ENCODE results near the gene SIRT7. TPM values are rescaled to one million over a fixed set of nuclear protein-coding genes. Genes with fewer than 3 reads are reported as not detected.

Gene SIRT7
- 31.6 TPM for polyA plus RNA-seq

DNA sequence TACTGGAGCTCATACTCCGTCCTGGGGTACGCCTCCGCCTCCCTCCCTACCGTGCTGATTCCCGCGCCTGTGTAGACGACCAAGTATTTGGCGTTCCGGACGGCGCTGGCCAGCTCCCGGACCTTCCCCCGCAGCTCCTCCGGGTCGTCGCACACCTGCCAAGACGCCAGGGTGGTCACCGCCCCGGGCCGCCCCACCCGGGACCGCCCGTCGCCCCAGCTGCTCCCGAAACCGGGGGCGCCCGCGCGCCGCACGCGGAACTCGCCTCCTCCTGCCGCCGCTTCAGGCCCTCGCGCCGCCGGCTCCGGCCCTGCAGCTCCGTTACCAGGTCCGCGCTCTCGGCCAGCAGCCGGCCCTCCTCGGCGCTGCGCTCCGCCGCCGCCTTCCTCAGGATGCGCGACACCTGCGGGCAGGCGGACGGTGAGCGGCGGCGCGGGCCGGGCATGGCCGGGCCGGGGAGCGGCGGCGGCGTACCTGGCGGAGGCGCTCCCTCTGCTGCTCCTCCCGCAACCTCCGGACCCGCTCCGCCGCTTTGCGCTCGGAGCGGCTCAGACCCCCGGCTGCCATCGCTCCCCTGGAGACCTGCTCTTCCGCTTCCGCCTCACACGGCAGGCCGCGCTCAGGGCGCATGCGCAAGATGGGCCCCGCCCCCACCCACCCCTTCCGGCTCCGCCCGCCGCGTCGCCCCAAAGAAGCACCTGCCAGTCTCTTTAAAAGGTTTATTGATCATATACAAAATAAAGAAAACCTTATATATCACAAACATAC lies at the start of gene SIRT7:
SIRT7 (minus strand) TSS at position 612 of the 768 bp plus-strand sequence; CDS start at position 567, 45 bp downstream.
- Mint-ChIP-seq H3K27me3 (no peaks in the 10 kb centered on the region), H3K9me3 (no peaks in the 10 kb centered on the region), H3K27ac (peak within 1 kb of the TSS; percentile 43 to 84 (median 59)), H3K4me3 (peak within 1 kb of the TSS; percentile 85 to 96 (median 91)), H3K4me1 (peaks cover 13 to 22% (median 19%) of the 10 kb centered on the region in 3 donors), H3K36me3 (no peaks in the 10 kb centered on the region)

GRCh38 chr17:81967244-81967532 lies 49.2 kb upstream of the SIRT7 start:
- Mint-ChIP-seq H3K4me3 (peak overlapping the region in 1 of 4 donors; percentile 58), H3K27ac (no peak overlapping the region), H3K9me3 (no peaks in the 10 kb centered on the region)

DNA sequence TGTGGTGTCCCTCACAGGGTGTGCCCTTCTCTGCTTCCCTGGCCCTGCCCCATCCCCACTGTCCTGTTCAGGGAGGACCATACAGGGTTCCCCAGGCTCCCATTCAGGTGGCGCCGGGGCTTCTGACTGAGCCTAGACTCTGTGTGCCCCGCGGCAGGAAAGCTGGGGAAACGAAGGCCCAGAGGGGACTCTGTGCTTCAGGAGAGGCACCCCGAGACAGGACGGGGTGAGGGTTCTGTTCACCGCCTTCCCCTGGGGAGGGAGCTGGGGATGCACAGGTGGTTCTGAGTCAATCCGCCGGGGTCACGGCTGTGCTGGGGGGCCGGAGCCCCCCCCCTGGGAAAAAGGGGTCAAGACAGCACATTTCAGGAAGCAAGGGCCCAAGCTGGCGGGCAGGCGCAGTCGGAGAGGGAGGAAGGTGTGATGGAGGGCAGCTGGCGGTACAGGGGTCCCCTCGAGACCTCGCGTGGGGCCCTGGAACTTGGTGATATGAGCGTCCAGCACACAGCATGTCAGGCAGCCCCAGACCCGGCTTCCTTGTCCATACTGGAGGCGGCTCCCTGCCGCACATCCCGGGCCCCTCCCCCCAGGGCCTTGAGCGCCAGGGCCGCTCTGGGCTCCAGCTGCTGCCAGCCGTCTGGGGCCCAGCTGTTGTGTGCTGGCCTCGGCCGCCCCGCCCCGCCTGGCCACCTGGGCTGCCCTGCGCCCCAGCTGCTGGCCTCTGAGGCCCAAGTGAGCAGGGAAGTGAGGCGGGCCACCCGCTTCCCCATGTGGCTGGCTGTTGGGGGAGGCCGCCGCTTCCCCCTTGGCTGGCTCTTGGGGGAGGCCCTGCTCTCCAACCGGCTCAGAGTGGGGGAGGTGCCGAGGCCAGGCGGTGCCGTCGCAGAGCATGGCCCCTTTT lies 48.6 kb upstream of the SIRT7 start:
- H3K27me3 Mint-ChIP-seq: peaks cover 12% of the 10 kb centered on the region
- H3K27ac Mint-ChIP-seq: peak overlapping the region in 2 of 3 donors; percentile 5 to 34
- H3K9me3 Mint-ChIP-seq: no peaks in the 10 kb centered on the region
- H3K4me1 Mint-ChIP-seq: peaks cover 4 to 7% (median 5%) of the 10 kb centered on the region in 3 donors
- H3K36me3 Mint-ChIP-seq: no peaks in the 10 kb centered on the region
- H3K4me3 Mint-ChIP-seq: peak overlapping the region in 1 of 4 donors; percentile 58

More at GRCh38 chr17:81967244-81967532, 49.2 kb upstream of the SIRT7 start:
- peaks cover 10% of the 10 kb centered on the region for H3K27me3 Mint-ChIP-seq
- peaks cover 4 to 6% (median 5%) of the 10 kb centered on the region in 3 donors for H3K4me1 Mint-ChIP-seq
- no peaks in the 10 kb centered on the region for H3K36me3 Mint-ChIP-seq

- H3K4me1 Mint-ChIP-seq: peaks cover 4 to 7% (median 5%) of the 10 kb centered on the region in 3 donors
- peak overlapping the region; percentile 44 to 85 (median 71) for H3K27ac Mint-ChIP-seq
- H3K4me3 Mint-ChIP-seq: peak overlapping the region in 2 of 4 donors; percentile 55 to 75
- H3K27me3 Mint-ChIP-seq: peaks cover 12% of the 10 kb centered on the region
- no peaks in the 10 kb centered on the region for H3K36me3 Mint-ChIP-seq
- H3K9me3 Mint-ChIP-seq: no peaks in the 10 kb centered on the region
Observed at GRCh38 chr17:81964081-81964849, 46.3 kb upstream of the SIRT7 start.

- Mint-ChIP-seq H3K36me3 (no peaks in the 10 kb centered on the region), H3K27ac (peak overlapping the region in 2 of 3 donors; percentile 44 to 67), H3K9me3 (no peaks in the 10 kb centered on the region), H3K27me3 (peaks cover 23% of the 10 kb centered on the region), H3K4me3 (peak overlapping the region in 3 of 4 donors; percentile 33 to 80 (median 55)), H3K4me1 (peaks cover 0 to 3% (median 2%) of the 10 kb centered on the region in 3 donors)
Observed at GRCh38 chr17:81962499-81963441, 44.8 kb upstream of the SIRT7 start.

DNA sequence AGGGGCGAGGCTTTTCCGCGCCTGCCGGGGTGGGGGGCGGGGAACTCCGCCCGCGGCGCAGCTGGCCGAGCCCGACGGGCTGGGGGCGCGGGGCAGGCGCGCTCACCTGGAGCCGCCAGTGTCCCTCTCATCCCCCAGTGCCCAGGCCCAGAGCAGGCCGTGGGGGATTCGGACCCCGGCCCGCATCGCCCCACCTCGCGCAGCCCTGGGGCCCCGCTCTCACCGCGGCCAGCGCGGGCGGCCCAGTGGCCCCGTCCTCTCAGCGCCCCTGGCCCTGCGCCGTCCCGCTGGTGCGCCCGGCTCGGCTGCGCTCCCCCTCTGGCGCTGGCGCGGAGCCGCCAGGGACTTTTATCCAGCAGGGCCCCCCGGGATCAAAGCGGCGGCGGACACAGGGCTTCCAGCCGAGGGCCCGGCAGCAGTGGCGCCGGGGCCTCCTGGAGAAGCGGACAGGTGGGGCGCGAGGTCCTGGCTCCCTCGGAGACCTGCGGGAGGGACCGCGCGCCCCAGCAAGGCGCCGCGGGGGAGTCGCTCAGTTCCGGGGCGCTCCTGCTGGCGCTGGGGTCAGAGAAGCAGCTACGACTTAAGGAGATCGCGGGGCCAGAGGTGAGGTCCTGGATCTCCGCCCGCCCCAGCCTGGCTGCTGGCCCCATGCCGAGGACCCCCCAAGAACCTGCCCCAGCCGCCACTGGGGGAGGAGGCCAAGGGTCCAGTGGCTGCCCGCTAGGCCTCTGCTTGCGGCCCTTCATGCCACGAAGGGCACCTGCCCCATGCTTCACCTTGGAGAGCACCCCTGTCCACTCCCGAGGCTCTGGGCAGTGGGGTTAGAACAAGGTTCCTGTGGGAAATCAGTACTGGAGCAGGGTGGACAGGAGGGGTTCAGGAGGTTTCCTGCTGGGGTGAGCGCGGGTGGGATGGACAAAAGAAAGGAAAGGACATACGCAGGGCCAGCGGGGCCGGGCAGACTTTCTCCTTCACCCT lies 43.8 kb upstream of the SIRT7 start:
- peak overlapping the region in 1 of 3 donors; percentile 32 for H3K27ac Mint-ChIP-seq
- H3K4me3 Mint-ChIP-seq: peak overlapping the region in 2 of 4 donors; percentile 33 to 80
- peaks cover 27% of the 10 kb centered on the region for H3K27me3 Mint-ChIP-seq
- H3K9me3 Mint-ChIP-seq: no peaks in the 10 kb centered on the region
- H3K36me3 Mint-ChIP-seq: no peaks in the 10 kb centered on the region
- H3K4me1 Mint-ChIP-seq: peaks cover 0 to 5% (median 2%) of the 10 kb centered on the region in 3 donors

DNA sequence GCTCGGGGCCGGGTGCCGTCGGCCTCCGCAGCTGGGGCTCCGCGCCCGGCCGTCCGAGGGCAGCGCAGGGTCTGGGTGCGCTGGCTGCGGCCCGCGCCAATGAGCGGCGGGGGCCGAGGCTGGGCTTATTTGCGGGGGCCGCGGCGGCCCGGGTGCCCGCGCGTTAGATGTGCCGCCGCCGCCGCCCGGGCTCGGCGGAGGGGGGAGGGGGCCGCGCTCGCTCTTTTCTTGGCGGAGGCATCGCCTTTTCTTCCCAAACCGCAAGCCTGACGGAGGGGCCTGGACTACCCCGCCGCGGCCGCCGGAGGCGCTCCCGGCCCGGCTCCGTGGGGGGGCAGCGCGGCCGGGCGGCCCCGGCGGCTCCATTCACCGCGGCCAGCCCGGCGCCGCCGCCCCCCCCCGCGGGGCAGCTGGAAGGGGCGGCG lies 43.1 kb upstream of the SIRT7 start, which contains the start of gene NOTUM:
NOTUM (minus strand) TSS at position 101 of the 425 bp plus-strand sequence. CDS start 278 bp downstream, outside the sequence.
- no peaks in the 10 kb centered on the region for H3K36me3 Mint-ChIP-seq
- no peak within 1 kb of the TSS for H3K27ac Mint-ChIP-seq
- no peaks in the 10 kb centered on the region for H3K9me3 Mint-ChIP-seq
- peaks cover 28% of the 10 kb centered on the region for H3K27me3 Mint-ChIP-seq
- H3K4me1 Mint-ChIP-seq: peaks cover 0 to 5% (median 0%) of the 10 kb centered on the region in 3 donors
- H3K4me3 Mint-ChIP-seq: peak within 1 kb of the TSS in 1 of 4 donors; percentile 72

DNA sequence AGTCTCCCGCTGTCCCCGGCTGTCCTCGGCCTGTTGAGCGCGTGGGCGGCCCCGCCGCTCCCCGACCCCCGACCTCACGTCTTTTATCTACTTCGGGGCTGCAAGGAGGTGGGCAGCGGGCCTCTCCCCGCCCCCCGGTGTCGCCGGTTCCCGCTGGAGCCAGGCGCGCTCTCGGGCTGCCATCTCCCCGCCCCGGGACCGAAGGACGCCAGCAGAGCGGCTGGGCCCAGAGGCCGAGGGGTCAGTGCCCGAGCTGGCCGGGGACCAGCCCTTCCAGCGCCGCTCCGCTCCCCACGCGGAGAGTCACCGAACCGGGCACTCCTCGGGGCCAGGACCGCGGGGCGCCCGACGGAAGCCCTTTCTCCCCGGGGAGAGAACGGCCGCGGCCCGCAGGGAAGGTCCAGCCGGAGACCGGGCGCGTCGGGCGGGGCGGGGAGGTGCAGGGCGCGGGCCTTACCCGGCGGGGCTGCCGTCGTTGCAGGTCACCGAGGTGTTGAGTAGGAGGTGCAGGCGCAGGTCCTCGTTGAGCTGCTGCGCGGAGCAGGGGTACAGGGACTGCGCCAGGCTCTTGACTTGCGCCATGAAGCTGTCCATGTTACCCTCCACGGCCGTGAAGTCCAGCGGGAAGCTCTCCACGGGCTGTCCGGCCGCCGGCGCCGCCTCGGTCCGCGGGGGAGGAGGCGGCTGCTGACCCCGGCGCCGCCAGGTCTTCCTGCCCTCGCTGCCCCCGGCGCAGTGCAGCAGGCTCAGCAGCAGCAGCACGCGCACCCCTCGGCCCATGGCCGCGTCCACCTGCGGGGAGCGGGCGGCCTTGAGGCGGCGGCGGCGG lies 42.4 kb upstream of the SIRT7 start:
- Mint-ChIP-seq H3K4me1 (peaks cover 0 to 5% (median 0%) of the 10 kb centered on the region in 3 donors), H3K36me3 (no peaks in the 10 kb centered on the region), H3K27ac (no peak overlapping the region), H3K4me3 (peak overlapping the region in 1 of 4 donors; percentile 72), H3K9me3 (no peaks in the 10 kb centered on the region), H3K27me3 (peaks cover 31% of the 10 kb centered on the region)

DNA sequence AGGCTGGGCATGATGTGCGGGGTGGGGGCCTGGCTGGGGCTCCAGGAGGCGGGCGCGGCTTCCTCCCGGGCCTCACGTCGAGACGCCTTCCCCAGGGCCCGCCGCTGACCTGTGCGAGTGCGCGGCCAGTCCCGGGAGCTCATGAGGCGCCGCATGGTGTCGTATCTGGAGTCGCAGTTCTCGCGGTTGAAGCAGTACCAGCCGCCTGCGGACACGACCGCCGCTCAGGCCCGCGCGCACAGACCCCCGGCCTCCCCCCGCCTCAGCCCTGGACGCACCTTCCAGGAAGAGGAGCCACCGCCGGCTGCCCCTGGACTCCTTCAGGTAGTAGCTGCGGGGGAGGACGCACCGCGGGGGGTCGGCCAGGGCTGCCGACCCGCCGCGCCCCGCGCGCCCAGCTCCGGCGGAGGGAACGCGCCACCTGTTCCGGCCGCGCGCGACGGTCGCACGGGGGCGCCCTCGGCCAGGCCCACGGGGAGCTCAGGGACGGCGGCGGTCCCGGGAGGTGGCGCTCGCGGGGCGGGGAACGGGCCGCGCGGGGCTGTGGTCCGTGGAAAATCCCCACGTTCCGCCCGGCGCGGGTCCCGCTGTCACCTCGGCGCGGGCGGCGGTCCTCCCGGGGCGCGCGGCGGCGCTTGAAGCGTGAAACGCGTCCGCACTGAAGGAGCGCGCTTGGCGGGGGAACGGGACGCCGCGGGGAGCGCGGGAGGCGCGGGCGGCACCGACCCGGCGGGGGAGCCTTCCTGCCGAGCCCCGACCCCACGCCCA lies 41.6 kb upstream of the SIRT7 start:
- no peaks in the 10 kb centered on the region for H3K9me3 Mint-ChIP-seq
- H3K36me3 Mint-ChIP-seq: no peaks in the 10 kb centered on the region
- no peak overlapping the region for H3K27ac Mint-ChIP-seq
- H3K4me1 Mint-ChIP-seq: peaks cover 0 to 5% (median 0%) of the 10 kb centered on the region in 3 donors
- peaks cover 32% of the 10 kb centered on the region for H3K27me3 Mint-ChIP-seq
- H3K4me3 Mint-ChIP-seq: peak overlapping the region in 1 of 4 donors; percentile 88

- Mint-ChIP-seq H3K36me3 (no peaks in the 10 kb centered on the region), H3K27ac (no peak overlapping the region), H3K9me3 (no peaks in the 10 kb centered on the region), H3K4me1 (peaks cover 0 to 5% (median 0%) of the 10 kb centered on the region in 3 donors), H3K4me3 (peak overlapping the region; percentile 38 to 88 (median 68)), H3K27me3 (peaks cover 28% of the 10 kb centered on the region)
Observed at GRCh38 chr17:81958633-81959342, 40.8 kb upstream of the SIRT7 start.

Measured in IgD-negative memory B cell (primary cell).